ENCODE measurements around the gene RPS13. TPM values are rescaled to one million over a fixed set of nuclear protein-coding genes. Genes with fewer than 3 reads are reported as not detected.
A peak's percentile ranks its signal among the peaks of the same experiment; 100 is the strongest.
"Not testable (repeated sequence)": the region's sequence is repeated elsewhere in the genome, so short reads cannot be mapped to it uniquely, and the experiment has no call there.

The RPS13 gene
- total RNA-seq, 1 donor from 2014 or later = 741 TPM

DNA sequence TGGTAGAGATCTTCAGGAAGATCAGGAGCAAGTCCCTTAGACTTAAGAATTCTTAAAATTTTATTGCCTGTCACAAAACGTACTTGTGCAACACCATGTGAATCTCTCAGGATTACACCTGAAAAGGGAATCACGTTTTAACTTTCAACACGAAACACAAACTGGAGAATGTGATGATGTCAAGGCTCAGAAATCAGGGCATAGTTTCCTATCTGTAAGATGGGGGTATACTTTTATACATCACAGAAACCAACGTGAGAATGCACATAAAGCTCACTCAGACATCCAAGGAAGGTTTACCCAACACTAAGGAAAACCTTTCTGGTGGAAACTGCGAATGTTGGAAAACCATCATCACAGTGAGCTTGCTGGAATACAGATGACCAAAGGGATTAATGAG is 2.0 kb downstream of the RPS13 start:
- DNase-seq = no peak
- peak overlapping the region; percentile 100 for H3K4me3 ChIP-seq

DNA sequence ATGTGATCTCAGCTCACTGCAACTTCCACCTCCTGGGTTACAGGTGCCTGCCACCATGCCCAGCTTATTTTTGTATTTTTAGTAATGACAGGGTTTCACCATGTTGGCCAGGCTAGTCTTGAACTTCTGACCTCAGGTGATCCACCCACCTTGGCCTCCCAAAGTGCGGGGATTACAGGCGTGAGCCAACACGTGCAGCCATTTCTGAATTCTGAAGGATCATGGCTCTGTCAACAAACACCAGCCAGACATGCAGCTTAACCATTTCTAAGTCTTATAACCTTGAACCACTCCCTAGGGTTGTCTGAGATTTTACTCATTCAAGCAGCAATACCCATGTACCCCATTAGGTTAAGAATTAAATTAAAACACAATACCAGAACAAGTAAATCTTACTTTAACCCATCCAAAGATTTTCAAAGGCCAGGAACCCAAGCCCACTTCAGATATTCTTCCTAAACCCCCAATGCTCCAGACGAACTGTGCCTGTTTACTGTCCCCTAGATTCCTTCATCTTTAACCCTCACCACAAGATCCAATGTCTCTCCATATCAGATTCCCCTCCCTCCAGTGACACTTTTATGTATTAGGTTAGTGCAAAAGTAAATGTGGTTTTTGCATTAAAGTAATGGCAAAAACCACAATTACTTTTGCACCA is 4.0 kb downstream of the RPS13 start:
- DNase-seq = no peak
- Histone ChIP-seq H3K4me1 (peaks cover 40% of the 10 kb centered on the region), H3K36me3 (peaks cover 40% of the 10 kb centered on the region), H3K27ac (replicated peaks) (no peak overlapping the region), H3K4me3 (no peak overlapping the region), H3K27me3 (ENCODE audit: low read depth) (no peaks in the 10 kb centered on the region), H3K9me3 (replicated peaks) (no peaks in the 10 kb centered on the region)
- intact Hi-C loops (cut with micrococcal nuclease) = no loop called here
- TF ChIP-seq, protein P1, sequence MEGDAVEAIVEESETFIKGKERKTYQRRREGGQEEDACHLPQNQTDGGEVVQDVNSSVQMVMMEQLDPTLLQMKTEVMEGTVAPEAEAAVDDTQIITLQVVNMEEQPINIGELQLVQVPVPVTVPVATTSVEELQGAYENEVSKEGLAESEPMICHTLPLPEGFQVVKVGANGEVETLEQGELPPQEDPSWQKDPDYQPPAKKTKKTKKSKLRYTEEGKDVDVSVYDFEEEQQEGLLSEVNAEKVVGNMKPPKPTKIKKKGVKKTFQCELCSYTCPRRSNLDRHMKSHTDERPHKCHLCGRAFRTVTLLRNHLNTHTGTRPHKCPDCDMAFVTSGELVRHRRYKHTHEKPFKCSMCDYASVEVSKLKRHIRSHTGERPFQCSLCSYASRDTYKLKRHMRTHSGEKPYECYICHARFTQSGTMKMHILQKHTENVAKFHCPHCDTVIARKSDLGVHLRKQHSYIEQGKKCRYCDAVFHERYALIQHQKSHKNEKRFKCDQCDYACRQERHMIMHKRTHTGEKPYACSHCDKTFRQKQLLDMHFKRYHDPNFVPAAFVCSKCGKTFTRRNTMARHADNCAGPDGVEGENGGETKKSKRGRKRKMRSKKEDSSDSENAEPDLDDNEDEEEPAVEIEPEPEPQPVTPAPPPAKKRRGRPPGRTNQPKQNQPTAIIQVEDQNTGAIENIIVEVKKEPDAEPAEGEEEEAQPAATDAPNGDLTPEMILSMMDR (IDR thresholded peaks at IDR 0.05; ENCODE audit: borderline replicate concordance) = no peak

More for the DNA sequence above, 2.0 kb downstream of the RPS13 start:
- Histone ChIP-seq H3K4me1 (peaks cover 44% of the 10 kb centered on the region), H3K27me3 (ENCODE audit: low read depth) (no peaks in the 10 kb centered on the region), H3K9me3 (replicated peaks) (no peaks in the 10 kb centered on the region), H3K27ac (replicated peaks) (no peak overlapping the region), H3K36me3 (peaks cover 40% of the 10 kb centered on the region)
- intact Hi-C loops (cut with micrococcal nuclease) = no loop called here
- TF ChIP-seq, protein P1 (IDR thresholded peaks at IDR 0.05; ENCODE audit: borderline replicate concordance) = no peak

DNA sequence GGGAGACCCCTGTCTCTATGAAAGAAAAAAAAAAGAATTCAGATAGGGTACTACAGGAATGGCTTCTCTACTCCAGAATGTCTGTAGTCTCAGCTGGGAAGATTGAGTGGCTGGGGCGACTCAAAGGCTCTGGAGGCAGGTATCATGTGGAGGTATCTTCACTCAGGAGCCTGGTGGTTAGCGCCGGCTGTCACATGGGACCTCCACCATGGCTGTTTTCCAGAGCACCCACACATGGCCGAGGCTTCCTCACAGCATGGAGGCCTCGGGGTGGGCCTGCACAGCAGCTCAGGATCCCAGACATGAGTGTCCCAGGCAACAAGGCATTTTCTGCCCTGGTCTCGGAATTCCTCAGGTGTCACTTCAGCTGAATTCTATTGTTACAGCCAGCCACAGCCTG is 10.1 kb downstream of the RPS13 start:
- no peak overlapping the region for H3K27ac ChIP-seq (replicated peaks)
- no peaks in the 10 kb centered on the region for H3K9me3 ChIP-seq (replicated peaks)
- TF ChIP-seq, protein P1 (IDR thresholded peaks at IDR 0.05; ENCODE audit: borderline replicate concordance) = no peak
- no peaks in the 10 kb centered on the region for H3K36me3 ChIP-seq
- intact Hi-C loops (cut with micrococcal nuclease) = loop anchor here (10.0 kb wide), 2 partner anchors 53 to 283 kb away; partner anchors contain the start of gene PLEKHA7
- H3K27me3 ChIP-seq (ENCODE audit: low read depth) = no peaks in the 10 kb centered on the region
- H3K4me1 ChIP-seq = no peaks in the 10 kb centered on the region
- DNase-seq = no peak
- H3K4me3 ChIP-seq = no peak overlapping the region

DNA sequence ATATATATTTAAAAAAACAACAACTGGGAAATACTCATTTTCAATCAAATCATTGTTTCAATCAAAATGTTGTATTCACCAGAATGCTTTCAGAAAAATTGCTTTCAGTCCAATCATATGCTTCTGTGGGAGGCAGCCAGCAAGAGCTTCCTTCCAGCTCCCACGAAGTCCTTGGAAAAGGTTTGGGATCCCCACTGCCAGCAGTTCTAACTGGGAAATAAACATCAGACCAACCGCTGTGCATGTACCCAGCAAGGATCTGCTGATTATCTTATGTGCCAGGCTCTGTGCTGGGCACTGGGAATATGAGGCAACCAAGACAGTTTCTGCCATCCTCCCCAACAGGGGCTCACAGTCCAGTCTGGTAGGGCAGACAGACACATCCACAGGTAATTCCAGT is 10.8 kb downstream of the RPS13 start:
- Histone ChIP-seq H3K27me3 (ENCODE audit: low read depth) (no peaks in the 10 kb centered on the region), H3K4me3 (no peak overlapping the region), H3K4me1 (no peaks in the 10 kb centered on the region), H3K27ac (replicated peaks) (no peak overlapping the region), H3K36me3 (no peaks in the 10 kb centered on the region), H3K9me3 (replicated peaks) (no peaks in the 10 kb centered on the region)
- DNase-seq = no peak
- intact Hi-C loops (cut with micrococcal nuclease) = loop anchor here (10.0 kb wide), 2 partner anchors 52 to 282 kb away; partner anchors contain the start of gene PLEKHA7
- TF ChIP-seq, protein P1 (IDR thresholded peaks at IDR 0.05; ENCODE audit: borderline replicate concordance) = no peak

DNA sequence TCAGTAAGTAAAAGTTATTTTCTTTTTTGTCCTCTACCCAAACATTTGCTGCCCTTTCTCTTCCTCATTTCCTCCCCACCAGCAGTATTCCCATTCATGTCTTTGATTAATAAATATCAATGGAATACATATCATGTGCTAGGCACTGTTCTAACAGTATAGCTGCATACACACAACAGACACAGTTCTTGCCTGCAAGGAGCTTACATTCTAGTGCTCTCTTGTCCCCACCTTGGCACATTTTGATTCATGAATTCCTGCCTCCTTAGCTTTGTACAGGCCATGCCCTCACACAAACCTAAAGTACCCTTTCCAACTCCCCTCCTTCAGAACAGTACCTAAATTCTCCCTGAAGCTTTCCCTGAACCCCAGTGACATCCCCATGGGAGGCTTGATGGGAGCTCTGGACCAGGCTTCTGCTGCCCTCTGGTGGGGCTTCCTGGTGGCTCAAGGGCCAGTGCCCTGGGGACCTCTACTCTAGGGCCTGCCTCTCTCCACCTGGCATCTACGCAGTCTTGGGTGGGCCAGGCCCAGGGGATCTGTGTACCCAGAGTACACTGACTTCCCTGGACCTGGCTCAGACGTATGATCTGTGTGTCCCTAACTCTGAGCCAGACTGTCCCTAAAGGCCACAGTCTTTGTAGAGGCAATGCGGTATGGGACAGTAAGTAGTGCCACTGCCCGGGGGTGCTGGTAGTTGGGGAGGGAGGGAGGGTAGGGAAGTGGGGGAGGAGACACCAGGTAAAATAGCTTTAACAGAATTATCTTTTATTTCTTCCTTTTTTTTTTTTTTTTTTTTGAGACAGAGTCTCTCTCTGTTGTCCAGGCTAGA is 14.1 kb downstream of the RPS13 start:
- no peaks in the 10 kb centered on the region for H3K27me3 ChIP-seq (ENCODE audit: low read depth)
- no peaks in the 10 kb centered on the region for H3K9me3 ChIP-seq (replicated peaks)
- H3K36me3 ChIP-seq = no peaks in the 10 kb centered on the region
- intact Hi-C loops (cut with micrococcal nuclease) = loop anchor here (5.0 to 10.0 kb wide), 3 partner anchors 49 to 279 kb away; partner anchors contain the start of gene PLEKHA7
- TF ChIP-seq, protein P1 (IDR thresholded peaks at IDR 0.05; ENCODE audit: borderline replicate concordance) = peak; percentile 88
- H3K27ac ChIP-seq (replicated peaks) = no peak overlapping the region
- no peak overlapping the region for H3K4me3 ChIP-seq
- no peaks in the 10 kb centered on the region for H3K4me1 ChIP-seq
- DNase-seq = peak; percentile 64

DNA sequence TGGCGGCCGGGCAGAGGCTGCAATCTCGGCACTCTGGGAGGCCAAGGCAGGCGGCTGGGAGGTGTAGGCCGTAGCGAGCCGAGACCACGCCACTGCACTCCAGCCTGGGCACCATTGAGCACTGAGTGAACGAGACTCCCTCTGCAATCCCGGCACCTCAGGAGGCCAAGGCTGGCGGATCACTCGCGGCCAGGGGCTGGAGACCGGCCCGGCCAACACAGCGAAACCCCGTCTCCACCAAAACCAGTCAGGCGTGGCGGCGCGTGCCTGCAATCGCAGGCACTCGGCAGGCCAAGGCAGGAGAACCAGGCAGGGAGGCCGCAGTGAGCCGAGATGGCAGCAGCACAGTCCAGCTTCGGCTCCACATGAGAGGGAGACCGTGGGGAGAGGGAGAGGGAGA is 26.3 kb downstream of the RPS13 start:
- not testable (repeated sequence) for H3K4me1 ChIP-seq; H3K27ac ChIP-seq (replicated peaks); H3K9me3 ChIP-seq (replicated peaks); H3K36me3 ChIP-seq; H3K27me3 ChIP-seq (ENCODE audit: low read depth); H3K4me3 ChIP-seq; DNase-seq
- intact Hi-C loops (cut with micrococcal nuclease) = loop anchor here (5.0 kb wide), 1 partner anchor 219 kb away; no protein-coding TSS in a partner anchor

DNA sequence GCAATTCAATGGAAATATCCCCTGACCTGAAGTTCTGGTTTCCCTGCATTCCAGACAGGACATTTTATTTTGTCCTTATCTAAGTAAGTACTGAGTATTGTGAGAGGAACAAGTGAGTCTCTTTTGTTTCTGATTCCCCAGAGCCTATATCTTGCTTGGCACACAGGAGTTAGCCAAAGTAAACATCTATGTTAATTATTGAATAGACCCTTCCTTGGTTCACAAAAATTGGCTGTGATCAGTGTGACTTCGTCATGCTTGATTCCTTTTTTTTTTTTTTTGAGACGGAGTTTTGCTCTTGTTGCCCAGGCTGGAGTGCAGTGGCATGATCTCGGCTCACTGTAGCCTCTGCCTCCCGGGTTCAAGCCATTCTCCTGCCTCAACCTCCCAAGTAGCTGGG is 29.0 kb downstream of the RPS13 start:
- intact Hi-C loops (cut with micrococcal nuclease); H3K27ac ChIP-seq (replicated peaks); DNase-seq; H3K4me3 ChIP-seq; H3K4me1 ChIP-seq; H3K27me3 ChIP-seq (ENCODE audit: low read depth); H3K36me3 ChIP-seq; H3K9me3 ChIP-seq (replicated peaks): not testable (repeated sequence)
